ENCODE results near the gene GDA.

DNA sequence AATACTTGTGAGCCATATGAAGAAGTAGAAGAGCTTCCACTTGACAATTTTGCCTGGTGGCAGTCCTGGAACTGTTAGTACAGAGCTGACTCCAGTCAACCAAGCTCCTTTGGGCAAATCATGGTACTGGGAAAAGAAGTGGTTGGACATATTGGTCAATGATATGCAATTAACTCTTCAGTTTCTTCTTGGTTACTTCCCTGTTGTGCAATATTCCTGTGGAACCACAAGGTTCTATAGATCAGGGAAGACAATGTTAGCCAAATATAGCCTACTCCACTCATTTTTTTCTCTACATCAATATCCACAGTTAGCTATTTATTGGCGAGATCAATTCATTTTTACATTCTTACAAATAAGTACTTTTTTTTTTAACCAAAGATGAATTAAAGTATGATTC is 14.4 kb upstream of the GDA start:
- TF ChIP-seq EZH2 (IDR thresholded peaks at IDR 0.05; ENCODE audit: insufficient read depth, poor library complexity, severe bottlenecking) (no peak), EZH2phosphoT487 (IDR thresholded peaks at IDR 0.05; ENCODE audit: insufficient read depth, low read depth) (no peak)

Data from GM23248 (cell line).